ENCODE data around the gene RAB36. TPM values are rescaled to one million over a fixed set of nuclear protein-coding genes. Genes with fewer than 3 reads are reported as not detected.

The RAB36 gene
- total RNA-seq, 1 donor from 2014 or later, result 3.5 TPM

DNA sequence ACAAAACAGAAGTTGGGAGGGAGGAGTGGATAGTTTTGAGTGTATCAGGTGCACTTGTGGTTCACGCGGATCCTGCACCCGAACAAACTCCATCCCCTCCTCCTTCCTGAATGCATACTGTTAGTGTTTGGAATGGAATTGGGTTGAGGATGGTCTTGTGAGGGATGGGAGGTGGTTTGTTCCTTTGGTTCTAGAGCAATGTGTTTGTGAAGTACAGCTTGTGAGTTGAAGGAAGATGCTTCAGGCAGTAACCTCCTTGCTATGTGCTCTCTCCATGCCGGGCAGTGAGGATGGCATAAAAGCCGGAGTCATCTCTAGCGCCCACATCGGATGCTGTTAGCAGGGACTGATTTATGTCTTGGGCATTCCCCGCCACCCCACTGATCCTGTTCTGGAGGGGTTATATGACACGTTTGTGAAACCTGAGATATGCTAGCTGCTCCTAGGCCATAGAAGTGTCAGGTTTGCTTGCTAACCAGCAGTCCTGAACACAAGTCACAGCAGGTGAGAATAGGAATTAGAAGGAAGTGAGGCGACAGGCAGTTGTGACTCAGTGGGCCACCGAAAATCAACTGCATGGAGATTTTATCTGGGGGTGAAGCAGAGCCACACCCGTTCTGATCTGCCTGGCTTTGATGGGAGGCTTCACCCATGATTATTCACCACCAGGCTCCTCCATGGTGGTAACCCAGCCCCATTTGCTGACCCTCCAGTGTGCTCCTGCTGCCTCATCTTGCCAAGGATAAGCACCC, 37.2 kb downstream of the RAB36 start:
- DNase-seq (ENCODE audit: low read depth), result no peak
- no peak for TF ChIP-seq CTCF (conservative IDR thresholded peaks at IDR 0.05; ENCODE audit: low read depth, low read length)
- peak overlapping the region; percentile 67 for H3K4me3 ChIP-seq (ENCODE audit: low read depth, low read length)

GRCh38 chr22:23183061-23183698, 37.9 kb downstream of the RAB36 start:
- no peak for TF ChIP-seq CTCF (conservative IDR thresholded peaks at IDR 0.05; ENCODE audit: low read depth, low read length)
- H3K4me3 ChIP-seq (ENCODE audit: low read depth, low read length), result peak overlapping the region; percentile 67
- DNase-seq (ENCODE audit: low read depth), result no peak

GRCh38 chr22:23184100-23184763, 39.0 kb downstream of the RAB36 start:
- no peak overlapping the region for H3K4me3 ChIP-seq (ENCODE audit: low read depth, low read length)
- DNase-seq (ENCODE audit: low read depth), result no peak
- TF ChIP-seq CTCF (conservative IDR thresholded peaks at IDR 0.05; ENCODE audit: low read depth, low read length), result no peak

DNA sequence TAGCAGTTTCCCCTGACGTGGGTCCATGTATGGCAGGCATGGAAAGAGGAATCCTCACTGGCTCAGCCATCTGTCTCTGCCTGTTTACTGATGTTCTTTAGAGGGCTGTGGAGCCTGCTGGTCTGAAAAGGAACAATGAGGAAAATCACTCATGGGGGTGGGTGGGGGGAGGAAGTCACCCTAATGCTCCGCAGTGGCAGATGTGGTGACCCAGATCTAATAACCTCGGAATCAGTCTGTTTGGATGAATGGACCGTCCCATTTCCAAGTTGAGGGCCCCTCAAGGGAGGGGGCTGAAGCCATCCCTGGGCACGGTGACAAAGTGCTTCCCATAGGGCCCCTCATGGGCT, 39.5 kb downstream of the RAB36 start:
- no peak for TF ChIP-seq CTCF (conservative IDR thresholded peaks at IDR 0.05; ENCODE audit: low read depth, low read length)
- H3K4me3 ChIP-seq (ENCODE audit: low read depth, low read length), result no peak overlapping the region
- DNase-seq (ENCODE audit: low read depth), result no peak

DNA sequence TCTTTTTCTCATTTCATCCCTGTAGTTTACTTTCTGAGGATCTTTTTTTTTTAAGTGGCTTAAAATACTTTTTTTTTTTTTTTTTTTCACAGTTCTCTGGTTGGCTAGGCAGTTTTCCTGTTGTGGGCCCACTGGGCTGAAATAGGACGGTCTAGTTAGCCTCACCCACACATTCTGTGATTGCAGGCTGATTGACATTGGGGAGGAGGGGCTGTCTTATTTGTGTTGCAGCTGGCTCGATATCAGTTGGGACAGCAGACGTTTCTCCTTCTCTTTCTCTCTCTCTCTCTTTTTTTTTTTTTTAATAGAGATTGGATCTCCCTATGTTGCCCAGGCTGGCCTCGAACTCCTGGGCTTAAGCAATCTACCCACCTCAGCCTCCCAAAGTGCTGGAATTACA, 41.9 kb downstream of the RAB36 start:
- TF ChIP-seq CTCF (conservative IDR thresholded peaks at IDR 0.05; ENCODE audit: low read depth, low read length), result no peak
- DNase-seq (ENCODE audit: low read depth), result no peak
- H3K4me3 ChIP-seq (ENCODE audit: low read depth, low read length), result no peak overlapping the region

DNA sequence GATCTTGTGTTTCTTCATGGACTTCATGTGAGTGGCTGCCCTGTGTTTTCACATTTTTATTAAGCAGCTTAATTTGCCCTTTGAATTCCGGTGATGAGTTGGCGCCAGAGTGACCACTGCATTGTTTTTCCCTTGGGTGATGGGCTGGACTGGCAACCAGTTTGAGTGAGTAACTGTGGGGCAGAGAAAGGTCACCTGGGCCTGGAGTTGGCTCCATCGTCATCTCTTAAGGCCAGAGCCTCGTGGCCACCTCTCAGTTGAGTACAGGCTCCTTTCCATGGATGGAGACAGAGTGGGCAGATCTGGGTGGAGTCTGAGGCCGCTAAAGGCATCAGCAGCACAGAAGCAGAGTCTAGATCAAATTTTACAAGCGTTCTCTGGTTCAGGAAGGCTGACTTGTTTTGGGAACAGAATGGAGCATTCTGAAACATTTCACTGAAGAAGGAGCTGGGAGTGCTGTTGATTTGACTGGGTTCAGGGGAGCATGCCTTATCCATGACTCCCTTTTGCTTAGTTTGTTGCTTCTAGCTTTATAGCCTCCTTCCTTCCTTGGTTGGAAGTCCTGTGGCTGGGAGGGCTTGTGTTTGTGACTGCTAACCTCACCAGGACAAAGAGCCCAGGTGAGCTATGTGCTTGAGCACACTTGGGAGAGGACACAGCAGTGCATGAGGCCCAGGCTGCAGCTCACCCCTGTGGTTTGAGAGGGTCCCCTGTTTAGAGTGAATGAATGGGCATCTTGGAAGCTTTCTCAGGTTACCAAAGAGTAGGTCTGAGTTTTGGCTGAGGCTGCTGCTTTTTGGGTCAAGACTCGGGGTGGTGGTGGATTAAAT, 42.8 kb downstream of the RAB36 start:
- H3K4me3 ChIP-seq (ENCODE audit: low read depth, low read length), result no peak overlapping the region
- no peak for DNase-seq (ENCODE audit: low read depth)
- TF ChIP-seq CTCF (conservative IDR thresholded peaks at IDR 0.05; ENCODE audit: low read depth, low read length), result no peak

All from epithelial cell of proximal tubule (primary cell).